HepG2 (cell line): ENCODE results near the gene BMAL1. TPM values are rescaled to one million over a fixed set of nuclear protein-coding genes. Genes with fewer than 3 reads are reported as not detected.

ENCODE experiments used
- ATAC-seq: fragments of 200-7000 bp; cut with Tn5 transposase; 3 replicates; pipeline ENCODE4 v1.9.1; 2020; ENCODE audit warnings: mild to moderate bottlenecking, moderate library complexity
- BruUV-seq: library from RNA; stranded (reverse); fragments of 400-500 nt; replicated peaks from 2 replicates; lab custom pipeline; 2021; lab: Mats Ljungman, UMichigan
- CTCF ChIA-PET: fragments of 300-600 bp; formaldehyde crosslinking; extraction: SDS; loops from one replicate; lab custom pipeline; 2021; ENCODE audit warnings: low total read pairs, inconsistent platforms, low intra/inter-chr PET ratio; lab: Yijun Ruan, JAX
- POLR2A ChIA-PET: fragments of 350-600 bp; sonication (Branson Sonifier 250); formaldehyde crosslinking; loops from one replicate; lab custom pipeline; 2020; ENCODE audit warnings: antibody characterized with exemption, inconsistent platforms; lab: Yijun Ruan, JAX
- DNase-seq: peaks from one replicate; pipeline ENCODE4 v3.0.0-alpha.2; 2015; ENCODE audit warnings: low spot score
- FAIRE-seq: peaks from 3 replicates; lab custom pipeline; 2011; peaks lifted over from hg19 to GRCh38; lab: Jason Lieb, UNC
- H2AFZ ChIP-seq: one replicate; pipeline ENCODE4 v1.6.1; 2011; ENCODE audit warnings: low read length, inconsistent platforms
- H3K27ac ChIP-seq: fragments of 300-600 bp; 3 replicates; pipeline ENCODE4 v1.8.0; 2011; ENCODE audit warnings: mixed run types, mild to moderate bottlenecking, mixed read lengths, low read length, inconsistent platforms; ENCODE audit not compliant: insufficient read depth; ENCODE audit errors: extremely low read length
- H3K27me3 ChIP-seq, 2 experiments: fragments of 200-600 bp in 1 of 2; 2 replicates in 1 of 2; 3 replicates in 1 of 2; pipeline versions ENCODE4 v1.6.0 to v1.8.0; 2011; ENCODE audit warnings: low read length in 2 of 2, mild to moderate bottlenecking in 2 of 2, moderate library complexity in 2 of 2, inconsistent platforms in 1 of 2; ENCODE audit not compliant: insufficient read depth in 2 of 2, control insufficient read depth in 1 of 2
- H3K36me3 ChIP-seq, 2 experiments: fragments of 200-600 bp in 1 of 2; replicated peaks in 1 of 2; 2 replicates in 1 of 2; 3 replicates in 1 of 2; pipeline versions ENCODE4 v1.5.1 to v1.8.0; 2011; ENCODE audit warnings: low read length in 2 of 2, inconsistent platforms in 1 of 2; ENCODE audit not compliant: insufficient read depth in 2 of 2, control insufficient read depth in 1 of 2
- H3K4me1 ChIP-seq: 2 replicates; pipeline ENCODE4 v1.5.1; 2012; ENCODE audit warnings: low read length, inconsistent platforms; ENCODE audit not compliant: insufficient read depth
- H3K4me2 ChIP-seq: 2 replicates; pipeline ENCODE4 v1.6.0; 2011; ENCODE audit warnings: low read depth, low read length, inconsistent platforms
- H3K4me3 ChIP-seq, 3 experiments: fragments of 200-600 bp in 1 of 3; sonication (generic), shearing (Covaris generic) in 1 of 3; replicated peaks in 1 of 3; 2 replicates each; pipeline ENCODE4 v1.5.1; 2011 to 2016; ENCODE audit warnings: low read length in 3 of 3, inconsistent platforms in 2 of 3, low read depth in 2 of 3, mild to moderate bottlenecking in 2 of 3, control low read depth in 1 of 3, mixed read lengths in 1 of 3; ENCODE audit not compliant: insufficient read depth in 1 of 3
- H3K79me2 ChIP-seq: one replicate; pipeline ENCODE4 v1.6.1; 2011; ENCODE audit warnings: low read length, inconsistent platforms; ENCODE audit not compliant: insufficient read depth
- H3K9ac ChIP-seq: 2 replicates; pipeline ENCODE4 v1.6.0; 2011; ENCODE audit warnings: mild to moderate bottlenecking, low read depth, low read length, inconsistent platforms; ENCODE audit not compliant: insufficient read depth
- H3K9me3 ChIP-seq: 2 replicates; pipeline ENCODE4 v1.5.1; 2012; ENCODE audit warnings: mild to moderate bottlenecking, low read length
- H4K20me1 ChIP-seq: 2 replicates; pipeline ENCODE4 v1.6.0; 2011; ENCODE audit warnings: inconsistent platforms, mild to moderate bottlenecking, low read length, moderate library complexity; ENCODE audit not compliant: insufficient read depth
- ATF7-NPFF ChIP-seq: sonication (generic); formaldehyde crosslinking; IDR thresholded peaks from 2 replicates; pipeline ENCODE4 v1.8.1; 2023; ENCODE audit warnings: mild to moderate bottlenecking, low read depth, missing genetic modification reagents, moderate library complexity
- DMTF1 ChIP-seq: sonication (generic); formaldehyde crosslinking; IDR thresholded peaks from 2 replicates; pipeline ENCODE4 v1.4.0; 2020; ENCODE audit warnings: mild to moderate bottlenecking, missing genetic modification reagents
- EED ChIP-seq: sonication (generic); formaldehyde crosslinking; IDR thresholded peaks from 2 replicates; pipeline ENCODE4 v1.5.0; 2020; ENCODE audit warnings: mild to moderate bottlenecking, missing genetic modification reagents
- HNF1B ChIP-seq: sonication (generic); formaldehyde crosslinking; IDR thresholded peaks from 2 replicates; pipeline ENCODE4 v1.5.1; 2020; ENCODE audit warnings: mild to moderate bottlenecking, moderate library complexity, missing genetic modification reagents
- MEF2D ChIP-seq: sonication (generic); formaldehyde crosslinking; IDR thresholded peaks from 2 replicates; pipeline ENCODE4 v1.5.1; 2020; ENCODE audit warnings: mild to moderate bottlenecking, missing genetic modification reagents
- SMYD3 ChIP-seq: sonication (generic); formaldehyde crosslinking; IDR thresholded peaks from 2 replicates; pipeline ENCODE4 v1.8.1; 2023; ENCODE audit warnings: mild to moderate bottlenecking, missing genetic modification reagents
- XBP1 ChIP-seq: sonication (generic); formaldehyde crosslinking; IDR thresholded peaks from 2 replicates; pipeline ENCODE4 v1.5.0; 2020; ENCODE audit warnings: missing genetic modification reagents
- ZBTB25 ChIP-seq: IDR thresholded peaks from 2 replicates; pipeline ENCODE4 v1.6.1; 2018; ENCODE audit warnings: missing genetic modification reagents
- ZBTB4 ChIP-seq: sonication (generic); formaldehyde crosslinking; IDR thresholded peaks from 2 replicates; pipeline ENCODE4 v1.4.0; 2020; ENCODE audit warnings: missing genetic modification reagents, mild to moderate bottlenecking, borderline replicate concordance
- ZKSCAN5 ChIP-seq: sonication (generic); formaldehyde crosslinking; IDR thresholded peaks from 2 replicates; pipeline ENCODE4 v1.5.1; 2020; ENCODE audit warnings: mild to moderate bottlenecking, missing genetic modification reagents
- ZNF101 ChIP-seq: sonication (generic); formaldehyde crosslinking; IDR thresholded peaks from 2 replicates; pipeline ENCODE4 v1.4.0; 2020; ENCODE audit warnings: mild to moderate bottlenecking, low read depth, missing genetic modification reagents, borderline replicate concordance
- ZNF577 ChIP-seq: sonication (generic); formaldehyde crosslinking; IDR thresholded peaks from 2 replicates; pipeline ENCODE4 v1.4.0; 2020; ENCODE audit warnings: mild to moderate bottlenecking, low read depth, missing genetic modification reagents, borderline replicate concordance
- ZNF710 ChIP-seq: sonication (generic); formaldehyde crosslinking; IDR thresholded peaks from 2 replicates; pipeline ENCODE4 v1.5.0; 2020; ENCODE audit warnings: mild to moderate bottlenecking, missing genetic modification reagents, borderline replicate concordance
- WGBS: methylation state at CpG from one replicate; pipeline ENCODE4 v1.1.6; 2017; ENCODE audit warnings: low lambda C conversion rate; 5-methylcytosine and 5-hydroxymethylcytosine counted together
- in situ Hi-C: cut with HindIII; loops from 2 replicates; pipeline ENCODE4 v1.10.0; 2017; ENCODE audit warnings: low pct_unique_long_range_greater_than_20kb; ENCODE audit not compliant: extremely low pct_ligation_motif_present
- intact Hi-C: fragments of 100-400 bp; cut with micrococcal nuclease; formaldehyde crosslinking; loops from one replicate; pipeline ENCODE4 v1.10.0; 2022; ENCODE audit not compliant: unreplicated experiment
- polyA plus RNA-seq, 8 experiments: library from polyadenylated mRNA; depleted of rRNA in 3 of 8; stranded (reverse) in 7 of 8; unstranded in 1 of 8; fragments of >200 nt; fragmentation: Illumina TruSeq in 4 of 8; extraction: Trizol in 4 of 8; gene quantifications; 2 replicates each; pipeline versions ENCODE4 v1.2.1 to v1.2.3, GENCODE V29; 2011 to 2016; ENCODE audit warnings: low read depth in 4 of 8, missing spikeins in 1 of 8, mixed read lengths in 1 of 8; ENCODE audit not compliant: insufficient read depth in 1 of 8
- total RNA-seq, 5 experiments: library from RNA; depleted of rRNA; stranded (reverse); fragments of >200 nt; fragmentation: Illumina TruSeq; extraction: Trizol; gene quantifications; 2 replicates each; pipeline ENCODE4 v1.2.3, GENCODE V29; 2016; ENCODE audit warnings: low read depth in 1 of 5

The BMAL1 gene
- total and polyA plus RNA-seq, 2 of the 13 experiments (the other 11 are each of a cell fraction or from before 2014, with no cell fraction given): 4.5 to 4.8 TPM

- H3K9me3 ChIP-seq: no peaks in the 10 kb centered on the region
- CTCF ChIA-PET: no interaction called here
- no peaks in the 10 kb centered on the region for H4K20me1 ChIP-seq
- no peaks in the 10 kb centered on the region for H3K27me3 ChIP-seq
- 89% methylated on average over 8 of the region's 8 CpGs for WGBS
- H3K79me2 ChIP-seq: no peaks in the 10 kb centered on the region
- intact Hi-C loops: no loop called here
- DNase-seq (no peak), ATAC-seq (no peak), FAIRE-seq (no peak)
- H3K27ac ChIP-seq: no peak overlapping the region
- no TSS peak for BruUV-seq
- H3K4me3 ChIP-seq: no peak overlapping the region
- no peak overlapping the region for H2AFZ ChIP-seq
- H3K9ac ChIP-seq: no peak overlapping the region
- no peak for TF ChIP-seq ZKSCAN5 (CRISPR knock-in tag)
- TF ChIP-seq XBP1 (CRISPR knock-in tag): no peak
- no peak for TF ChIP-seq ZBTB25 (CRISPR knock-in tag)
- TF ChIP-seq HNF1B (CRISPR knock-in tag): no peak
- TF ChIP-seq EED (CRISPR knock-in tag): no peak
- no peak for TF ChIP-seq ZNF710
- no peak for TF ChIP-seq ZNF101 (CRISPR knock-in tag)
- TF ChIP-seq ZBTB4: no peak
- TF ChIP-seq MEF2D (CRISPR knock-in tag): no peak
- no peak for TF ChIP-seq DMTF1 (CRISPR knock-in tag)
- no peak for TF ChIP-seq ZNF577 (CRISPR knock-in tag)
- no peak for TF ChIP-seq SMYD3 (CRISPR knock-in tag)
- no peak for TF ChIP-seq ATF7-NPFF (CRISPR knock-in tag)
- no peaks in the 10 kb centered on the region for H3K4me1 ChIP-seq
- in situ Hi-C loops: no loop called here
- no peaks in the 10 kb centered on the region; a peak in 1 of 5 replicates for H3K36me3 ChIP-seq
- POLR2A ChIA-PET: no interaction called here
- H3K4me2 ChIP-seq: no peak overlapping the region
Measured at GRCh38 chr11:13376838-13377237, 99.2 kb downstream of the BMAL1 start.
